GM19397 (cell line): ENCODE measurements around the gene SLAMF6.
"Not testable (repeated sequence)": the region's sequence is repeated elsewhere in the genome, so short reads cannot be mapped to it uniquely, and the experiment has no call there.

ENCODE experiments used
- ATAC-seq: cut with Tn5 transposase; IDR thresholded peaks from one replicate; pipeline ENCODE4 v1.9.1; 2021; ENCODE audit warnings: mild to moderate bottlenecking, moderate library complexity; ENCODE audit not compliant: unreplicated experiment

SLAMF6 gene

DNA sequence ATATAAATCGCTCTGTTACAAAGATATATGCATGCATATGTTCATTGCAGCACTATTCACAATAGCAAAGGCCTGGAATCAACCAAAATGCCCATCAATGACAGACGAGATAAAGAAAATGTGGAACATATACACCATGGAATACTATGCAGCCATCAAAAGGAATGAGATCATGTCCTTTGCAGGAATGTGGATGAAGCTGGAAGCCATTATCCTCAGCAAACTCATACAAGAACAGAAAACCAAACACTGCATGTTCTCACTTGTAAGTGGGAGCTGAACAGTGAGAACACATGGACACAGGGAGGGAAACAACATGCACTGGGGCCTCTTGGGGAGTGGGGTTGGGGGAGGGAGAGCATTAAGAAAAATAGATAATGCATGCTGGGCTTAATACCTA, 5.5 kb downstream of the SLAMF6 start:
- ATAC-seq, result not testable (repeated sequence)

DNA sequence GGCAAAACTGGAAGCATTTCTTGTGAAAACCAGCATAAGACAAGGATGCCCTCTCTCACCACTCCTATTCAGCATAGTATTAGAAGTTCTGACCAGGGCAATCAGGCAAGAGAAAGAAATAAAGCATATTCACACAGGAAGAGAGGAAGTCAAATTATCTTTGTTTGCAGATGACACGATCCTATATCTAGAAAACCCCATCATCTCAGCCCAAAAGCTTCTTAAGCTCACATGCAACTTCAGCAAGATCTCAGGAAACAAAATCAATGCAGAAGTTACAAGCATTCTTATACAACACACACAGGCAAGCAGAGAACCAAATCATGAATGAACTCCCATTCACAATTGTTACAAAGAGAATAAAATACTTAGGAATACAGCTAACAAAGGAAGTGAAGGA, 7.1 kb downstream of the SLAMF6 start:
- not testable (repeated sequence) for ATAC-seq

DNA sequence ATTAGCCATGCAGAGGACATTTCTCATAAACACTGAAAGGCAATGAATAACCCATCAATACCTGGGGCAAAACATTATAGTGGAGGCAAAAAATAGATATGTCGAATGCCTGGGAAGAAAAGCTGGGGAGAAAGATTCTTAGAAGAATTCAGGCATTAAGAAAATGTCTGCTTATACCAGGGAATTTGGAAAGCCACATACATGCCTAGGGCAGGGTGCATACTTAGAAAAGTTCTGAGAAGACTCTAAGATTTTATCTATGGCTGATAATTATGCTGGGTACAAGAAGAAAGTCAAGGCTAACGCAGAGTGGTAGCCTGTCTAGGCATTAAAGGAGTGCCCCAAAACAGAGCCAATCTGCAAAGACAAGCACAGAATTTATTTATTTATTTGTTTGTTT, 18.4 kb downstream of the SLAMF6 start:
- no peak for ATAC-seq

DNA sequence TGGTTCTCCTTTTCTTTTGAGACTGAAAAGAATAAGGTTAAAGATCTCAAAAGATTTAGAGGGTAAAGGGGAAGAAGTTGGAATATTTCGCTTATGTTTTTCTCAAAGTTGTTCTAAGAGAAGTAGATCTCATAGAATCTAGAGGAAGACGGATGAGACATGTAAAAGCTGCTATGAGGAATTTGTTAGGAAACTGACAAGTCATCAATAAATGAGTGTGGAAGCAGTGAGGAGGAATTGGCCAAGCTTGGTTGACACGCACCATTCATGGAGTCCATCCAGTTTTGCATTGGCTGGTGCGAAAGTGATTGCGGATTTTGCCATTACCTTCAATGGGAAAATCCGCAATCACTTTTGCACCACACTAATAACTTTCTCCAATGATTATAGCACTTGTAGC, 20.0 kb downstream of the SLAMF6 start:
- ATAC-seq, result no peak

DNA sequence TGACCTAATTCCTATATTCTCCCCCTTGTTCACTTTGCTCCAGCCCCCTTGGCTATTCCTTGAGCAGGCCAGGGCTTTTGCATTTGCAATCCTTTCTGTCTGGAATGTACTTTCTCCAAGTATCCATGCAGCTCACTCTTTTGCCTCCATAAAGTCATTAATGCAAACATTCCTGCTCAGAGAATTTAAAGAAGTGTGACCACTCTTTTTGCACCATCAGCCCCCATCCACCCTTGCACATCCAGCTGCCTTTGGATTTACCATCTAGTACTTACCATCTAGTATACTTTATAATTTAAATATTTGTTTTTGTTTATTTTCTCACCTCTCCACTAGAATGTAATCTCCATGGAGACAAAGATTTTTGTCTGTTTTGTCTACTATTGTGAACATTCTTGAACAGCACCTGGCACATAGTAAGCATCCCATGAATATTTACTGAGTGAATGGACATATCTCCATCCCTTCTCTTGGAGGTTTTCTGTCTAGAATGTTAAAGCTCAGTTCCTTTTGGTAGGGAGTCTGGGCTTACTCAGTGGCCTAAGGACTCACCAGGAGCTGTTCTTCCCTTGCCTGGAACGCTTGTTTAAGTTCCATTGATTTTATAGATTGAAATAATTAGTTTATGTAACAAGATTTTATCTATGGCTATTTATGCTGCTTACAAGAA, 22.6 kb downstream of the SLAMF6 start:
- no peak for ATAC-seq

DNA sequence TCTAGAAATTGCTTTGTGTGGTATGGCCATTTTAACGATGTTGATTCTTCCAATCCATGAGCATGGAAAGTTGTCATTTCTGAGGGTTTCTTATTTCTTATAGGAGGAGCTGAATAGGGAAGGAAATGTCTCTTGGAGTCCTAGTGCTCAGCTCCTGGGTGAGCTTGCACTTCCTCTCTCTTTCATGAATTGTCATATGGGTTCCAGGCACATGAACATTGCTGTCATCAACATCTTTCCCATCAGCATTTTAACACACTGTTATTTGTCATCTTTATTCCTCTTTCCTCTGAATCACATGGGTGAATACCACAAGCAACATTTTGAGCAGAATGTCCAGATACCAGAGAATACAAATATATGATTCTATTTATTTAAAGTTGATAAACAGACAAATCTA, 23.4 kb downstream of the SLAMF6 start:
- ATAC-seq, result no peak

DNA sequence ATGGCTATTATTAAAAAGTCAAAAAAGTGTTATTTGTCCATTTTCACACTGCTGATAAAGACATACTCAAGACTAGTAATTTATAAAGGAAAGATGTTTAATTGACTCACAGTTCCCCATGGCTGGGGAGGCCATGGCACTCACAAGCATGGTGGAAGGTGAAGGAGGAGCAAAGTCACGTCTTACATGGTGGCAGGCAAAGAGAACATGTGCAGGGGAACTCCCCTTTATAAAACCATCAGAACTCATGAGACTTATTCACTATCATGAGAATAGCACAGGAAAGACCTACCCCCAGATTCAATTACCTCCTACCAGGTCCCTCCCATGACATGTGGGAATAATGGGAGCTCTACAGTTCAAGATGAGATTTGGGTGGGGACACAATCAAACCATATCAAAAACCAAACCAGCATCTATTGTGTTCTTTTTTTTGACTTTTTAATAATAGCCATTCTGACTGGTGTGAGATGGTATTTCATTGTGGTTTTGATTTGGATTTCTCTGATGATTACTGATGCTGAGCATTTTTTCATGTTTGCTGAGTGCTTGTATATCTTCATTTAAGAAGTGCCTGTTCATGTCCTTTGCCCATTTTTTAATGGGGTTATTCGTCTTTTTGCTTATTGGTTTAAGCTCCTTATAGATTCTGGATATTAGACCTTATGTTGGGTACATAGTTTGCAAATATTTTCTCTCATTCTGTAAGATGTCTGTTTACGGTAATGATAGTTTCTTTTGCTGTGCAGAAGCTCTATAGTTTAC, 24.6 kb downstream of the SLAMF6 start:
- not testable (repeated sequence) for ATAC-seq

DNA sequence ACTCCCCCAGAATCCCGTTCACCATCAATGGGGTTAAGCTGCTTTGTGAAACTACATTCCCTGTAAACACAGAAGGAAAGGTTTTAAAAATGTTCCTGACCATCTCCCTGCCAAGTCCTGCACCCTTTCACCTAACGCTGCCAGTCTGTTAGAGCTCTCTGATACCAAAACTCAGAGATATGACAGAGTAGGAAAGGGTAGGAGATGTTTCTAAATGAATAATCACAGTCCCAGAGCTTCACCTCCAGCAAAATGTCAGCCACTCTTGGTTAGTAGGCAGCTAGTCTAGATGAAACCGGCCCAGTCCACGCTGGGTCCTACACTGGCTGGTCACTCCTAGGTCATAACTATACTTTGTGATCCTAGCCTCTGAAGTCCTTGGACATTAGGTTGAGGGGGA, 26.7 kb downstream of the SLAMF6 start:
- no peak for ATAC-seq

DNA sequence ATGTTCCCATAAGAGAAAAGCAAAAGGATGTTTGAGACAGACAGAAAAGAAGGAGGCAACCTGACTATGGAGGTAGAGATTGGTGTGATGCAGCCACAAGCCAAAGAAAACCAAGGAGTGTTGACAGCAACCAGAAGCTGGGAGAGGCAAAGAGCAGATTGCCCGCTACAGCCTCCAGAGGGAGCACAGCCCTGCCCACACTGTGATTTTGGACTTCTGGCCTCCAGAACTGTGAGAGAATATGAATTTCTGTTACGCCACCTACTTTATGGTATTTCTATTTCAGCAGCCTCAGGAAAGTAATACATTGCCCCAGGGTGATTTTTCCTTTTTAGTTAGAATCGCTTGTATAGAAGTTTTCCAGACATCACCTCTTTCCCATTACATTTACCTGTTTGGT, 28.4 kb downstream of the SLAMF6 start:
- ATAC-seq, result no peak

DNA sequence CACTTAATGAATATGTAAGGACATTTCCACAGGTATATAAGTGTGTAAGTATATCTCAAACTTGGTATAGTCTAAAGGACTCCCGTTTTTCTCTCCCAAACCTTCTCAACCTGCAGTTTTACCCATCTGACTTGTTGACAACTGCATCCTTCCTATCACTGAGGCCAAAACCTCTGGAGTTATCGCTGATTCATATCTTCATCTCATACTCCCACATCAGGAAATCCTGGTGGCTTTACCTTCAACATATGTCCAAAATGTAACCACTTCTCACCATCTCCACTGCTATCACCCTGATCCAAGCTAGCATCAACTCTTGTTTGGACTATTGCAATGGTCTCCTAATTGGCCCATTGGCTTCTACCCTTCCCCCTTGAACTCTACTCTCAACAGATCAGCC, 30.4 kb downstream of the SLAMF6 start:
- no peak for ATAC-seq

DNA sequence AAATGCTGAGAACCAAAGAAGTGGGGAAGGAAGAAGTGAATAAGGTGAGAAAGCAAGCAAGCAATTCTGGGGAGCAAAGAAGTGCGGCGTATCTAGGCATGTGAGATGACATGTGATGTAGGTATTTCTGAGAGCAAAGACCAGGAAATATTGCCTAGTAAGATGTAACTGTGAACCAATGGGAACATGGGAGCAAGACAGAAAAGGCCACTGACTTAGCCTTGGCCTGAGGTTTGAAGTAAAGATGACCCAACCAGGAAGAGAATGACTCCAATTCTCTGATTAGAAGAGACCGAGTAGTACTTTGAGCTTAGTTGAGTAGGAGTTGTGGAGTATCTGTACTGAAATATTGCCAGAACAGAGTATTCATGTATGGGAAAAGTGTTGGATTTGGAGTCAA, 31.1 kb downstream of the SLAMF6 start:
- ATAC-seq, result no peak

DNA sequence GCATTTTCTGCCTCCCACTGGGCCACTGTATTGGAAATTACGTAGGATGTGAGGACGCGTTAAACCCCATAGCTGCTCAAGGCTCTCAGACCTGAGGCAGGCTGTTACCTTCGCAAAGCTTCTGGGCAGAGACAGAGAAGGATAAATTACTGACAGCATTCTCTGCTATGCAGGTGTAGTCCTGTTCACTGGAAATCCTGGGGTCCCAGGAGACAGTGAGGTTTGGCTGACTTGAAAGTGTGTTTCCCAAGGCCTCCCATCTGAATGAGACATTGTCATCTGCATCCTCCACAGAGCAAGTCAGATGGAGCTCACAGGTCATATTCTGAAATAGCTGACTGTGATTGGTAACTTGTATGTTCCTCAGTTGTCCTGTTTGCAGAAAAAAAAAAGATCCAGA, 32.0 kb downstream of the SLAMF6 start:
- ATAC-seq, result no peak

DNA sequence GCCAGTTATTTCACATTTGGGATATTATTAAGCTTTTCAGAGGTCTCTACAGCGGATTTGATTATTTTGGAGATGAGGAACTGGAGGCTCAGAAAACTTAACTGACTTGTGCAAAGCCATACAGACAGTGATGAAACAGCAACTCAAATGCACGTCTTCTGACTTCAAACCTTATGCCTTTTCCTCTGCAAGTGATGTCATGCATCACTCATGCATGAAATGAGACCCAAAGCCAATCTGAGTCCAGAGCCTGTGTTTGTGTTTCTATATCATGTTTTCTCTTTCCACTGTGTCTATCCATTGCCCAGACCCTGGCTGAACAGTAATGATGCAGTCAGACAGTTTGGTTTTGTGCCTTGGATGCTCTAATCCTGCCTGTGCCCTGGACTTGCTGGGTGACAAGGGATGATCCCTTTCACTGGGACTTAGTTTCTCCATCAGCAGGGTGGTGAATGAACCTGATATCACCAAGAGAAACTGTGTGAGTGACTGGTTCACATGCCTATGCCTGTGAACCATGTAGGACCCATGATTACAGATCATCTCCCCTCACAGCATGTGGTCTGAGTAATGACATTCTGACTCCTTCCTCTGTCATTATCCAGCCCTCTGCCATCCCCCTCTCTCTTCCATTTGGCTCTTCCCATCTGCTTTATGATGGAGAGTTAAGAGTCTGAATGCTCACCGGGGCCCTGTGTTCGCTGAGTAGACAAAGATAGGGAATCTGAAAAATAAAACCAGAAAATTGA, 33.4 kb downstream of the SLAMF6 start:
- no peak for ATAC-seq

DNA sequence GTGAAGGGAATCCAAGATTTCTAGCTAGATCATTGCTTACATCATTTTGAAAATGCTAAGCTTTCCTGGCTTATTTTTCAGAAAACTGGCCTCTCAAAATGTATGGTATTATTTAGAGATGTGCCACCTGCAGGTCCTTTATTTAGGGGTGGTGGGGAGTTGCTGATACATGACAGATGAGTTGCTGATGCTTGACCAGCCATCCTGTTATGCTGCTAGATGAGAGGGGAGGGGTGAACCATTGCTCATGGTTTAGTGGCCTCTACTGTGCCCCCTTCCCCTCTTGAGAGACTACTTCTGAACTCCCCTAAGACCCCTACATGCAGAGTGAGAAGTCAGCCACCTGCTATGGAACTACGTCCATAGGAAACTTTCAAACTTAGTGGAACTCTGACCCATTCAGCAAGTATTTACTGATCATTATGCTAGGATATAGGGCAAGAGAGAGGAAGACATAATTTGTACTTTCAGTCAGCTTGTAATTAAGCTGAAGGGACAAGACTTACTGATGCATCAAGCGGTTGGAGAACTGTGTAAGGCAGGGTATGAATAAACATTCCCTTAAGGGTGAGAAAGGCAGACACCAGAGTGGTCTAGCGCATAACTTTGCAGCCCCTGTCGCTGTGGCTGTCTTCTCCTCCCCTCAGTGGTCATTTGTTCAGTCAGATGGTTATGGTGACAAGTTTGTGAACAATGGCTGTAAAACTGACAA, 34.6 kb downstream of the SLAMF6 start:
- ATAC-seq, result peak; percentile 71

DNA sequence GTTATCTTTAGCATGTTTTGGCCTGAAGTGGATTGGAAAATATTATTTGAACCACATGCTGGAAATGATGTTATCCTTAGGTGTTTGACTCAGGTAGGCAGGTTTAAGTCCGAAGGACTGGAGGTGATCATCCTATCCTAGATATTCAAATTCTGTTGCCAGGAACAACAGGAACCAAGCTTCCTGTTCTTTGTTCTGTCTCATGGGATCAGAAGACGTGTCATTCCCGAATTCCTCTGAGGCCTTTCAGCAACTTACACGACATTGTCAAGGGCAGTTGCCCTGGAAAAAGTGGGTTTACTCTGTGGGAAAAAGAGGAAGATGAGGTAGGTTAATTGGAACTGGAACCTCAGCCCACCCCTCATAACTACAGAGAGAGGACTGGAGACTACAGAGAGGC, 36.6 kb downstream of the SLAMF6 start:
- ATAC-seq, result no peak

DNA sequence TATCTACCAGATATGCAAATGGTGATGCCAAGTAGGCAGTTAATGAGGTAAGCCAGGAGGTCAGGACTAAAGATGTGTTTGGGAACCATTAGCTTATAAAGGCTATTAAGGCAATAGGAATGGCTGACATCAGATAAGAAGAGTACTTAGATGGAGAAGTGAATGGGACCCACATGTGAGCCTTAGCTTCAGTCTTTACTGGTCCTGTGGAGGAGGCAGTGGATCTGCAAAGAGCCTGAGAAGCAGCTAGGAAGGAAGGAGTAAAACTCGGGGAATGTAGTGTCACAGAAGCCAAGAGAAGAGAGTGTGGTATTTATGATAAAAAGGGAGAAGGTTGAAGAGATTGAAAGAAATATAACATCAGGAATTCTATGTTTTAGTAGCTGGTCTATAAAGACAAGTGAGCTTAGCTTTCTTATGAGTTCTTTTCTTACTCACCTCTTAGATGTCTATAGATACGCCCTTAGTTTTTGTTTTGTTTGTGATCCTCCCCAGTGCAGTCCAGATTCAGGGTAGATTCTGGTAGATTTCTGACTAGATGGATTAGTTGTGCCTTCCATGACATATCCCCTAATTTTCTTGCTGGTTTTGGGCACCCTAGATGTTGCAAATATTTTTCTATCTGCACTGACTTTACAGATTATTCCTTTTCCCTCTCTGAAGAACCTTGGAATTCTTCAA, 39.4 kb downstream of the SLAMF6 start:
- no peak for ATAC-seq

DNA sequence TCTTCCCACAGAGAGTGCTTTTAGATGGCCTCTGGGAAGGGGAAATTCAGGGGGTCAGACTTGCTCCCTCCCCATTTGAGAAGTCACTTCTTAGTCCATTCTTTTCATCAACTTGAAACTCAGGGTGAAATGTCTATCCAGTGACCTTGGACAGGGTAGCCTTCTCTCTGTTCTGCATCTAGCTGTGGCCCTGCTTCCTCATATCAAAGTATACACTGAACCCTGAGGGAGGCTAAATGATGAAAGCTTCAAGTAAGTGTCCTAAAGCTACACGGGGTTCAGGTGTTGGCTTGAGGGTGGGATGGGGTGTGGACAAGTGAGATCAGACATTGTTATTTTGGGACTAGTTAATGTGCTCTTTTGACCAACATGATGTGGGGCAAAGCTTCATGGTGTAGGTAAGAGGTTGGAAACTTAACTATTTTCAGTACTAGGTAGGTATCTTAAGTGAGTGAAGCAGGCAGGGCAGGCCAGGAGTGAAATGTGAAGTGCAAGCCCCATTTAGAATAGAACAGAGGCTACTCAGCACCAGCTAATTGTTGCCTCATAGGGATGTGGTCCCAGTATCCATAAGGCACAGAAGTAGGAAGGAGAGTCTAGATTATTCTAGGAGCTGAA, 41.0 kb downstream of the SLAMF6 start:
- ATAC-seq, result no peak

DNA sequence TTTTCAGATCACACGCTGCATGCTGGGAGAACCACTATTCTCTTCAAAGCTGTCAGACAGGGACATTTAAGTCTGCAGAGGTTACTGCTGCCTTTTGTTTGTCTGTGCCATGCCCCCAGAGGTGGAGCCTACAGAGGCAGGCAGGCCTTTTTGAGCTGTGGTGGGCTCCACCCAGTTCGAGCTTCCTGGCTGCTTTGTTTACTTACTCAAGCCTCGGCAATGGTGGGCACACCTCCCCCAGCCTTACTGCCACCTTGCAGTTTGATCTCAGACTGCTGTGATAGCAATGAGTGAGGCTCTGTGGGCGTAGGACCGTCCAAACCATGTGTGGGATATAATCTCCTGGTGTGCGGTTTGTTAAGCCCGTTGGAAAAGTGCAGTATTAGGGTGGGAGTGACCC, 42.3 kb downstream of the SLAMF6 start:
- not testable (repeated sequence) for ATAC-seq

DNA sequence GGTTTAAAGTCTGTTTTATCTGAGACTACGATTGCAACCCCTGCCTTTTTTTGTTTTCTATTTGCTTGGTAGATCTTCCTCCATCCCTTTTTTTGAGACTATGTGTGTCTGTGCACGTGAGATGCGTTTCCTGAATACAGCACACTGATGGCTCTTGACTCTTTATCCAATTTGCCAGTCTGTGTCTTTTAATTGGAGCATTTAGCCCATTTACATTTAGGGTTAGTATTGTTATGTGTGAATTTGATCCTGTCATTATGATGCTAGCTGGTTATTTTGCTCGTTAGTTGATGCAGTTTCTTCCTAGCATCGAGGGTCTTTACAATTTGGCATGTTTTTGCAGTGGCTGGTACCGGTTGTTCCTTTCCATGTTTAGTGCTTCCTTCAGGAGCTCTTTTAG, 44.0 kb downstream of the SLAMF6 start:
- ATAC-seq, result not testable (repeated sequence)
